ENCODE results near the gene STK31. TPM values are rescaled to one million over a fixed set of nuclear protein-coding genes. Genes with fewer than 3 reads are reported as not detected.

The STK31 gene
- total and polyA plus RNA-seq, 2 donors (not counting 1 experiment from before 2014, with no cell fraction given) = 0.17 TPM; not detected in 1

GRCh38 chr7:23714579-23714978, 4.6 kb downstream of the STK31 start:
- Histone ChIP-seq H3K9ac (ENCODE audit: insufficient read depth, low read length) (no peak overlapping the region), H3K36me3 (ENCODE audit: control insufficient read depth, insufficient read depth, low read length) (no peaks in the 10 kb centered on the region), H3K79me2 (ENCODE audit: control insufficient read depth, insufficient read depth, low read length) (no peaks in the 10 kb centered on the region), H3K27me3 (ENCODE audit: control insufficient read depth, insufficient read depth, low read length) (no peaks in the 10 kb centered on the region), H3K4me1 (ENCODE audit: control insufficient read depth, extremely low read depth, insufficient read depth, low read length) (peaks cover 11% of the 10 kb centered on the region), H3K4me2 (ENCODE audit: extremely low read depth, insufficient read depth, low read length) (no peak overlapping the region), H3K27ac (ENCODE audit: insufficient read depth, low read length) (no peak overlapping the region), H3K4me3 (replicated peaks in 1 of 4; ENCODE audit: control extremely low read depth in 1 of 4, insufficient read depth in 1 of 4, low read depth in 3 of 4, low read length in 4 of 4) (no peak overlapping the region), H3K9me3 (ENCODE audit: control insufficient read depth, insufficient read depth, low read depth, low read length) (no peaks in the 10 kb centered on the region), H4K20me1 (ENCODE audit: control insufficient read depth, extremely low read depth, insufficient read depth, low read length) (no peaks in the 10 kb centered on the region), H2AFZ (ENCODE audit: low read length) (no peak overlapping the region)
- no peak for TF ChIP-seq CTCF (conservative IDR thresholded peaks at IDR 0.05 in 1 of 2, IDR thresholded peaks at IDR 0.05 in 1 of 2; ENCODE audit: low read depth in 1 of 2, low read length in 2 of 2)
- TF ChIP-seq EZH2 (IDR thresholded peaks at IDR 0.05; ENCODE audit: low read length, missing control alignments) = no peak
- DNase-seq (ENCODE audit: low read depth in 2 of 2) = no peak

- no peak for TF ChIP-seq CTCF (conservative IDR thresholded peaks at IDR 0.05 in 1 of 2, IDR thresholded peaks at IDR 0.05 in 1 of 2; ENCODE audit: low read depth in 1 of 2, low read length in 2 of 2)
- no peak for TF ChIP-seq EZH2 (IDR thresholded peaks at IDR 0.05; ENCODE audit: low read length, missing control alignments)
- Histone ChIP-seq H3K9me3 (ENCODE audit: control insufficient read depth, insufficient read depth, low read depth, low read length) (no peaks in the 10 kb centered on the region), H3K36me3 (ENCODE audit: control insufficient read depth, insufficient read depth, low read length) (no peaks in the 10 kb centered on the region), H4K20me1 (ENCODE audit: control insufficient read depth, extremely low read depth, insufficient read depth, low read length) (no peaks in the 10 kb centered on the region), H3K4me2 (ENCODE audit: extremely low read depth, insufficient read depth, low read length) (no peak overlapping the region), H3K4me1 (ENCODE audit: control insufficient read depth, extremely low read depth, insufficient read depth, low read length) (peaks cover 11% of the 10 kb centered on the region), H2AFZ (ENCODE audit: low read length) (no peak overlapping the region), H3K79me2 (ENCODE audit: control insufficient read depth, insufficient read depth, low read length) (no peaks in the 10 kb centered on the region), H3K9ac (ENCODE audit: insufficient read depth, low read length) (no peak overlapping the region), H3K27ac (ENCODE audit: insufficient read depth, low read length) (no peak overlapping the region), H3K4me3 (replicated peaks in 1 of 4; ENCODE audit: control extremely low read depth in 1 of 4, insufficient read depth in 1 of 4, low read depth in 3 of 4, low read length in 4 of 4) (no peak overlapping the region), H3K27me3 (ENCODE audit: control insufficient read depth, insufficient read depth, low read length) (no peaks in the 10 kb centered on the region)
- no peak for DNase-seq (ENCODE audit: low read depth in 2 of 2)
Observed at GRCh38 chr7:23715099-23715498, 5.1 kb downstream of the STK31 start.

- no peak for TF ChIP-seq EZH2 (IDR thresholded peaks at IDR 0.05; ENCODE audit: low read length, missing control alignments)
- TF ChIP-seq CTCF (conservative IDR thresholded peaks at IDR 0.05 in 1 of 2, IDR thresholded peaks at IDR 0.05 in 1 of 2; ENCODE audit: low read depth in 1 of 2, low read length in 2 of 2) = no peak
Observed at GRCh38 chr7:23717788-23718187, 7.8 kb downstream of the STK31 start.

More at GRCh38 chr7:23717788-23718187, 7.8 kb downstream of the STK31 start:
- Histone ChIP-seq H3K36me3 (ENCODE audit: control insufficient read depth, insufficient read depth, low read length) (no peaks in the 10 kb centered on the region), H3K27me3 (ENCODE audit: control insufficient read depth, insufficient read depth, low read length) (no peaks in the 10 kb centered on the region), H2AFZ (ENCODE audit: low read length) (no peak overlapping the region), H4K20me1 (ENCODE audit: control insufficient read depth, extremely low read depth, insufficient read depth, low read length) (no peaks in the 10 kb centered on the region), H3K4me1 (ENCODE audit: control insufficient read depth, extremely low read depth, insufficient read depth, low read length) (peaks cover 7% of the 10 kb centered on the region), H3K4me3 (replicated peaks in 1 of 4; ENCODE audit: control extremely low read depth in 1 of 4, insufficient read depth in 1 of 4, low read depth in 3 of 4, low read length in 4 of 4) (no peak overlapping the region), H3K27ac (ENCODE audit: insufficient read depth, low read length) (no peak overlapping the region), H3K4me2 (ENCODE audit: extremely low read depth, insufficient read depth, low read length) (no peak overlapping the region), H3K9me3 (ENCODE audit: control insufficient read depth, insufficient read depth, low read depth, low read length) (no peaks in the 10 kb centered on the region), H3K9ac (ENCODE audit: insufficient read depth, low read length) (no peak overlapping the region), H3K79me2 (ENCODE audit: control insufficient read depth, insufficient read depth, low read length) (no peaks in the 10 kb centered on the region)
- no peak for DNase-seq (ENCODE audit: low read depth in 2 of 2)
